HG02884 (cell line): ENCODE data around the gene AGT.
"Not testable (repeated sequence)": the region's sequence is repeated elsewhere in the genome, so short reads cannot be mapped to it uniquely, and the experiment has no call there.

ENCODE experiments used
- ATAC-seq: cut with Tn5 transposase; IDR thresholded peaks from one replicate; pipeline ENCODE4 v1.9.1; 2021; ENCODE audit warnings: mild to moderate bottlenecking, moderate library complexity; ENCODE audit not compliant: unreplicated experiment

The AGT gene

GRCh38 chr1:230708631-230709580, 5.0 kb downstream of the AGT start:
- no peak for ATAC-seq

GRCh38 chr1:230707732-230708630, 5.9 kb downstream of the AGT start:
- ATAC-seq = no peak

GRCh38 chr1:230706887-230707731, 6.8 kb downstream of the AGT start:
- no peak for ATAC-seq

GRCh38 chr1:230706020-230706699, 7.8 kb downstream of the AGT start:
- ATAC-seq = no peak

GRCh38 chr1:230705289-230706019, 8.5 kb downstream of the AGT start:
- ATAC-seq = no peak

- ATAC-seq = no peak
Measured at GRCh38 chr1:230704830-230705229, 9.1 kb downstream of the AGT start.

- no peak for ATAC-seq
Measured at GRCh38 chr1:230703679-230704385, 10.1 kb downstream of the AGT start.

GRCh38 chr1:230702934-230703678, 10.8 kb downstream of the AGT start:
- no peak for ATAC-seq

- no peak for ATAC-seq
Measured at GRCh38 chr1:230701895-230702768, 11.8 kb downstream of the AGT start.

GRCh38 chr1:230701434-230701833, 12.5 kb downstream of the AGT start:
- ATAC-seq = no peak

GRCh38 chr1:230700132-230700531, 13.8 kb downstream of the AGT start:
- no peak for ATAC-seq

GRCh38 chr1:230699716-230700115, 14.2 kb downstream of the AGT start:
- ATAC-seq = no peak

- not testable (repeated sequence) for ATAC-seq
Measured at GRCh38 chr1:230698964-230699363, 15.0 kb downstream of the AGT start.

GRCh38 chr1:230698130-230698529, 15.8 kb downstream of the AGT start:
- no peak for ATAC-seq

- no peak for ATAC-seq
Measured at GRCh38 chr1:230696722-230697437, 17.0 kb downstream of the AGT start.

- no peak for ATAC-seq
Measured at GRCh38 chr1:230696218-230696617, 17.7 kb downstream of the AGT start.

- ATAC-seq = no peak
Measured at GRCh38 chr1:230694991-230695390, 18.9 kb downstream of the AGT start.
